ENCODE measurements around the gene SOAT2.
"Not testable (repeated sequence)": the region's sequence is repeated elsewhere in the genome, so short reads cannot be mapped to it uniquely, and the experiment has no call there.

SOAT2 gene

DNA sequence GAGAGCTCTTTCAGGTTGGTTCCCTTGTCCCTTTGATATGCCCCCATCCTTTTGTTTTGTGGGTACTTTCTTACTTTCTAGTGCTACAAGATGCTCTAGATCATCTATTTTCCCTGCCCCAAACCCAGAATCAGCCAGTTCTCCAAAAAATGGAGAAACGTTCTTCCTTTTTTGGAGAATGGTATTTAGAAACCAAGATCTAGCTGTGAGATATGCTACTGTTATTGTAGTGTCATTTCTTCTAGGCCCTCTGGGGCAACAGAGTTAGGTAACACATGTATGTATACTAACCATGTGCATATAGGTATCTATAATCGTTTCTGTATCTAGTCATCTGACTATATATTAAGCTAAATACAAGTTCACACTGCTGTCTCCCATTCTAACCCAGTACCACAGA lies 12.7 kb upstream of the SOAT2 start:
- no peak for DNase-seq

DNA sequence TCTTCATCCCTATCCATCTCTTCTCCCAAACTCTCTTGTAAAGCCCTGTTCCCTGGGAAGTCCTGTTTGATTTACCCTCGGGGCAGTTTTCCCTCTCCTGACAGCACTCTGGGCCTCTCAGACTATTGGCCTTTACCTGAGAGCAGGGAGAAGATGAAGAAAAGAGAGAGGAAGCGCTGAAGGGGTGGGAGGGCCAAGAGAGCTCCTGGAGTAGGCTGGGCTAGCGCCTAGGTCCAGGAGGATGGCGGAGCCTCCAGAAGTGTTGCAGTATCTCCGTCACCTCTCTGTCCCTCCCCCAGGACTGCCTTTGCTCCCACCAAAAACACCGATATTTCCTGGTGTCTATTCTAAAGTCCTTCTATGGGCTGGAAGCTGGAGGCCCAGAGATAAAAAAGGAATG lies 11.5 kb upstream of the SOAT2 start:
- DNase-seq: no peak

DNA sequence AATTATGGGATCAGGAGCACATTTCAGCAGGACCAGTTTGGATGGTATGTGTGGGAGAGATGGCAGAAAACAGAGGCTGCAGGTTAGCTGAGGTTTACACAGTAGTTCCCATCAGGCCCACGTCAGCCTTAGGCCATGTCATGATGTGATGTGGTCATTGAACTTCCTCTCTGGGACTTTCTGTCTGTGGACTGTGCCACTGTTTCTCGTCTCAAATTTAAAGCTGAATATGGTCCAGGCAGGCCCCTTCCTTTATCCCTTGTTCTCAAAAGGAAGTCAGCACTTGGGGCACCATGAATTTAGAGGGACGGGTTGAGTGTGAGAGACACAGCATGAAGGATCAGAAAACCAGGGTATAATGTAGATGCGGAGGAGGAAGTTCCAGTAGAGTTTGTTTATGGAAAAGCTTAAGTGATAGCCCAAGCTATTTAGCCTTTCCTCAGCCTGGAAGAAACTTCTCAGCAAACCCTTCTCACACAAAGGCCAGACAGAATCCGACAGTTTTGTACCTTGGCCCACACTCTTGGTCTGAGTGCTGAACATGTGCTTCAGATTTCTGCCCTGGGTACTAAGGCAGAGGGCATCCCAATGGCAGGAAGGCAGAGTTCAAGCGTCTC lies 9.4 kb upstream of the SOAT2 start:
- DNase-seq: no peak

- no peak for DNase-seq
These were observed 8.9 kb upstream of the SOAT2 start for GRCh38 chr12:53094394-53094787.

- not testable (repeated sequence) for DNase-seq
These were observed 8.3 kb upstream of the SOAT2 start for GRCh38 chr12:53094796-53095595.

DNA sequence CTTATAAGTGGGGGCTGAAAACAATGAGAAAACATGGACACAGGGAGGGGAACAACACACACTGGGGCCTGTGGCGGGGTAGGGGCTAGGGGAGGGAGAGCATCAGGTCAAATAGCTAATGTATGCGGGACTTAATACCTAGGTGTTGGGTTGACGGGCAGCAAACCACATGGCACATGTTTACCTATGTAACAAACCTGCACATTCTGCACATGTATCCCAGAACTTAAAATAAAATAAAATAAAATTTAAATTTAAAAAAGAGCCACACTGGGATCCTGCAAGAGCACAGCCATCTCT lies 7.7 kb upstream of the SOAT2 start:
- DNase-seq: not testable (repeated sequence)

- DNase-seq: no peak
These were observed 7.1 kb upstream of the SOAT2 start for GRCh38 chr12:53096089-53096741.

- DNase-seq: no peak
These were observed 6.5 kb upstream of the SOAT2 start for GRCh38 chr12:53096759-53097158.

DNA sequence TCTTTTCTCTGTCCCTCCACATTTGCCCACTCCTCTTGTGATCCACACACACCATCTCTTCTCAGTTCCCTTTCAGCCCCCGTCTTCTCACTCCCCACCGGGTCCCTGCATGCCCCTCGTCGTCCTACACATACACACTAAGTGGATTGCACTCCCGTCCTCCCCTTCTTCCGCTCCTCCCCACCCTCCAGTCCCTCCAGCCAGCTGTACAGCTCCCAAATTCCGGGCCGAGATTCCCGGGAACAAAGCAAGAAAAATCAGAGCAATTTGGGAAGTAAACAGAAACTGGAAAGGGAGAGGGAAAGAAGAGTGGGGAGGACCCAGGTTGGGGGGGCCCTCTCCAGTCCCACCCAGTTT lies 6.1 kb upstream of the SOAT2 start:
- no peak for DNase-seq

GRCh38 chr12:53097564-53098353 lies 5.5 kb upstream of the SOAT2 start, which contains the start of gene IGFBP6:
TSS of gene IGFBP6 (plus strand) at chr12:53097667. CDS start at chr12:53097718, 51 bp downstream.
- DNase-seq: peak; percentile 67

DNA sequence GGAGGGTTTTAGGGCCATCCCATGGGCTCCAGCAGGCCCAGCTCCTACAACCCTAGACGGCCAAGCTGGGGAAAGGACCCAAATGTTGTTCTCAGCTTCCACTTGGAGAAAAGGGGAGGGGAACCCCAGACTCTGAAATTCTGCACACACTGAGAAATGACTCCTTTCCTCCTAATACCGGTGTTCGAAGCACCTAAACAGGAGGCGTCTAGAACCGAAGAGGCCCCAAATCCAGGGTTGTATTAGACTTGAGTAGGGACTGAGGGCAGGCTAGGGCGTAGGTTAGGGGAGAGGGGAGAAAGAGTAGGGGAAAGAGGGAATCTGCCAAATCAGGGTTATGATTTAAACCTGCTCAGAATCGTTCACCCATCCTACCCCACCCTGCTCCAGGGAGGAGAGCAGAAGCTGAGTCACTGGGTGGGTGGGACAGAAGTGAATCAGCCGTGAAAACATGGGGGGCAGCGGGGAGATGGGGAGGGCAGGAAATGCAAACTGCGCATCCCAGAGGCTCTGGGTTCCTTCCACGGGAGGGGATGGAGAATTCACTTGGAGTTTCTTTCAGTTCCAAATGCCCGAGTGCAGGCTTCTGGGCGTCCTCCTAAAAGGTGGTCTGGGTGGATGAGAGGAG lies 4.8 kb upstream of the SOAT2 start:
- no peak for DNase-seq

DNA sequence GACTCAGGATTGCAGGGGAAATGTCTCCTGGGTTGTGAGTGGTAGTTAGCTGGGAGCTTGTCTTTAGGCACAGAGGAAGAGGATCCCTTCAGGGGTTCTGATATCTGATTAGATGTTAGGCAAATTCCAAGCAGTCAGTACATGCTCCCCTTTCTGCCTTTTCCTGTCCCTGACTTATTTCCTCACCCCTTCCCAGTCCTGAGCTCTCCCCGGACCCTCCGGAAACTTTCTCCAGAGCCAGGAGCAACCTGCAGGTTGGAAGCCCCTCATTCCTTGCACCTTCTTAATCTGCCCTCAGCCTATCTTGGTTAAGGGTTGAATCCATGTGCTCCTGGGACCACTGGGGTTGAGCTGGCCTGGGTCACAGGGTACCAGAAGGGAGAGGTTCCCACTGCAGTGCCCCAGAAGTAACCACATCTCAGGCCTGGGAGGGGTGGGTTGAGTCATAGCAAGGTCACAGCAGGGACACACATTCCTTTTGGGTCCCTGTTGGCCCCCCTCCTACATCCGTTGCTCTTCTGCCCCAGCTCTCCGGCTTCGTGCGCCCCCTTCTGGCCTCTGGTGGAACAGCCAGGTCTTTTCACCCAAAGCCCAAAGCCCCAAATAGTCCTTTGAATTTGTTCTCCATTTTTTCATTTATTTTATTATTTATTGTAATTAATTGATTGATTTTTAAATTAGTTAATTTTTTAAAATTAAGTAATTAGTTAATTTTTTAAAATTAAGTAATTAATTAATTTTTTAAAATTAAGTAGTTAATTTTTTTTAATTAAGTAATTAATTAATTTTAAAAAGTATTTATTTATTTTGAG lies 4.0 kb upstream of the SOAT2 start:
- DNase-seq: peak; percentile 91

DNA sequence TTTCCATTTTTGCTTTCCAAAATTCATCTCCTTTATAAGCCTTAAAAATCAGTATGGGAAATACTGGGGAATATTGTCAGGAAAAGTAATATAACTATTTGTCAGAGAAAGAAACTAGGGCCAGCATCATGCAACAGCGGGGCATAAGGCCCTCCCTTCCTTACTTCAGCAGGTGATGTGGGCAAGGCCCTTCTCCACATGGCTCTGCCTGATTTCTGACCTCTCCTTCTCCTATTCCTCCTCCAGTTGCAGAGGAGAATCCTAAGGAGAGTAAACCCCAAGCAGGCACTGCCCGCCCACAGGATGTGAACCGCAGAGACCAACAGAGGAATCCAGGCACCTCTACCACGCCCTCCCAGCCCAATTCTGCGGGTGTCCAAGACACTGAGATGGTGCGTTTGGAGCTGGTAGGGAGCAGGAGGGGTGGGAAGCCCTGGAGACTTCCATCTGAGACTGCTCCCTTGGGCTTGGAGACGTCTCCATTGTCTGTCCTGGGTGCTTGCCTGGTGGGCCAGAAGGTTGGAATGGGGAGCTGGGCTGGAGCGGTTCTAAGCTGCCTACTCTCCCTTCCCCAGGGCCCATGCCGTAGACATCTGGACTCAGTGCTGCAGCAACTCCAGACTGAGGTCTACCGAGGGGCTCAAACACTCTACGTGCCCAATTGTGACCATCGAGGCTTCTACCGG lies 2.7 kb upstream of the SOAT2 start:
- no peak for DNase-seq

GRCh38 chr12:53101266-53101665 lies 2.0 kb upstream of the SOAT2 start:
- DNase-seq: no peak

DNA sequence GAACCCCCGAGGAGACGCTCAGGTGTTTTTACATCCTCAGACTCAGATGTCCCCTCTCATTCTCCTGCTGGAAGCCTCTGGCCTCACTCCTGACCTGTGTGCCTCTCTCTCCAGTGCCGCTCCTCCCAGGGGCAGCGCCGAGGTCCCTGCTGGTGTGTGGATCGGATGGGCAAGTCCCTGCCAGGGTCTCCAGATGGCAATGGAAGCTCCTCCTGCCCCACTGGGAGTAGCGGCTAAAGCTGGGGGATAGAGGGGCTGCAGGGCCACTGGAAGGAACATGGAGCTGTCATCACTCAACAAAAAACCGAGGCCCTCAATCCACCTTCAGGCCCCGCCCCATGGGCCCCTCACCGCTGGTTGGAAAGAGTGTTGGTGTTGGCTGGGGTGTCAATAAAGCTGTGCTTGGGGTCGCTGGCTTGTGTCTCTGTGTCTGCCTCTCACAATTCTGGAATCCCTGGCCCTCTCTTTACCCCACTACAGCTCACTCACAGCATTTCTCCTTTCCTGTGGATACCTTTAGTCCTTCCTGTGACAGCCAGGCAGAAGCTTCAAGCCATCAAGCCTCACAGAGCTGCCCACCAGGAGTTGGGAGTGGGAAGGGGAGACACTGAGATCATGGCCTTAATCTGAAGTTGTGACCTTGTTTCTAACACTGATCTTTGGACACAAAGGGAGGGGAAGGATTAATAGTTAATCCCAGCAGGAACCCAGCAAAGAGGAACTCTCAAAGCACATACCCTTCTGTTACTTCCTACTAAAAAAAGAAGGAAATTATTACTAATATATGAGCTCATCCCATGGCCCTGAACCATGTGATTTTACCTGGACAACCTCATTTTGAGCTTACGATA lies 1.1 kb upstream of the SOAT2 start:
- no peak for DNase-seq

DNA sequence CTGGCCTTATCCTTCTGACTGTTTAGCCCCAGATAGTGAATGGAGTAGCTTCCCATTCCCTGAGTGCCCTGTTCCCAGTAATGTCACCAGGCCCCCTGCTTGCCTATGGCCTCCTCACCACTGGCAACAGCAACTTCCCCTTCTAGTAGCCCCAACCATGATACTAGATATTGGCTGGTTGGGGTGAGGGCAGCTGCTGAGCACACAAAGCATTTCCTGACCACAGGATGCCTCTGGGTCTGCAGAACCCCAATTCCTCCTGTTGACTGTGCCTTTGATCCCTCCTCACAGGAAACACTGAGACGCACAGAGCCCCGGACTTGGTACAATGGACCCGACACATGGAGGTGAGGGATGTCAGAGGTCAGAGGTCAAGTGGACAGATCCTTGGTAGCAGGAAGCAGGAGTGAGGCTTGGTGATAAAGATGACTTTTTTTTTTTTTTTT lies 597 bp downstream of the SOAT2 start:
- no peak for DNase-seq

DNA sequence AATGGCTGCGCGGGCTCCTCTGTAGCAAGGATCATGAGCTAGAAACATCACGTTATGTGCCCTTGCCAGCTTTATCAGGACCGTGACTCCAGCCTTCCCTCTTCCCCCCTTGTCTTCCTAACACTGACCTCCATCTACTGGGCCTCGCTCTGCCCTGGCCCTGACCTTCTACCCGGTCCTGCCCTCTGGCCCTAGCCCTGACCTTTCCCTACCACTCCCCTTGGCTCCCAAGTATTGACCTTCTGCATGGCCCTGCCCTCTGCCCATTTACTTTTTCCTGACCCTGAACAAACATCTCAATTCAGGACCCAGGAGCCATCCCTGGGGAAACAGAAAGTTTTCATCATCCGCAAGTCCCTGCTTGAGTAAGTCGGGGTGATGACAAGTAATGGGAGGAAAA lies 2.0 kb downstream of the SOAT2 start:
- DNase-seq: no peak

GRCh38 chr12:53105712-53106439 lies 2.6 kb downstream of the SOAT2 start:
- DNase-seq: no peak

DNA sequence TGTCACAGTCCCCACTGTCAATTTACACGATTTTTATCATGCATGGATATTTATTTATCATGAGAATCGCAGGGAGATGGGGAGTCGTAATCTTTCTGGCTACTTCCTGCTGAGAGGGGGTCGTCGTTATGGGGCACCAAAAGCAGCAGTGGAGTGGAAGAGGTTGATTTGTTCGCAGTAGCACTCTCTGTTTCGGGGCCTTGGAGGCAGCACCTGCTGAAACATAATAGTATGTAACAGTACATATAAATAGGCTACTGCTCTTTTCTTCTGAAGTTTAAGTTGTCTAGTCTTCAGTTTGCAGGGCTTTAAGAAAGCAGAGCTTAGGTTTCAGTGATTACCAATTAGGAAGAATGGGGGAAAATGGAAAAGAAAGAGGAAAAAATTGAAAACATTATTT lies 3.8 kb downstream of the SOAT2 start:
- no peak for DNase-seq

GRCh38 chr12:53112431-53112830 lies 9.1 kb downstream of the SOAT2 start:
- DNase-seq: not testable (repeated sequence)

Measured in activated CD4-positive, CD25-positive, alpha-beta regulatory T cell treated with anti-CD3 and anti-CD28 coated beads, Interleukin-2, amount 50 U/mL, for 72 hours (primary cell).